Measurements from ENCODE around the gene RHBDL1.

- TF ChIP-seq CTCF (IDR thresholded peaks at IDR 0.05; ENCODE audit: low read depth, low read length, poor library complexity, severe bottlenecking) (no peak), EZH2phosphoT487 (IDR thresholded peaks at IDR 0.05; ENCODE audit: borderline replicate concordance, low read length) (no peak)
These were observed 6.4 kb downstream of the RHBDL1 start for GRCh38 chr16:681746-682427.
